AML-193 (cell line): Measurements from ENCODE around the gene EVI5L.

Experiments used
- DNase-seq, 2 experiments: peaks; one replicate each; lab custom pipeline; 2025; lab: John Stamatoyannopoulos, UW

Gene EVI5L

GRCh38 chr19:7898967-7899366 is 68.9 kb downstream of the EVI5L start:
- DNase-seq: no peak

DNA sequence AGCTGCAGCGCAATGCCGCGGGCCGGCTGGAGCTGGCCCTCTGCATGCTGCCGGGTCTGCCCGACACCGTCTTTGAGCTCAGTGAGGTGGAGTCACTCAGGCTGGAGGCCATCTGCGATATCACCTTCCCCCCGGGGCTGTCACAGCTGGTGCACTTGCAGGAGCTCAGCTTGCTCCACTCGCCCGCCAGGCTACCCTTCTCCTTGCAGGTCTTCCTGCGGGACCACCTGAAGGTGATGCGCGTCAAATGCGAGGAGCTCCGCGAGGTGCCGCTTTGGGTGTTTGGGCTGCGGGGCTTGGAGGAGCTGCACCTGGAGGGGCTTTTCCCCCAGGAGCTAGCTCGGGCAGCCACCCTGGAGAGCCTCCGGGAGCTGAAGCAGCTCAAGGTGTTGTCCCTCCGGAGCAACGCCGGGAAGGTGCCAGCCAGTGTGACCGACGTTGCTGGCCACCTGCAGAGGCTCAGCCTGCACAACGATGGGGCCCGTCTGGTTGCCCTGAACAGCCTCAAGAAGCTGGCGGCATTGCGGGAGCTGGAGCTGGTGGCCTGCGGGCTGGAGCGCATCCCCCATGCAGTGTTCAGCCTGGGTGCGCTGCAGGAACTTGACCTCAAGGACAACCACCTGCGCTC is 69.8 kb downstream of the EVI5L start:
- no peak for DNase-seq

DNA sequence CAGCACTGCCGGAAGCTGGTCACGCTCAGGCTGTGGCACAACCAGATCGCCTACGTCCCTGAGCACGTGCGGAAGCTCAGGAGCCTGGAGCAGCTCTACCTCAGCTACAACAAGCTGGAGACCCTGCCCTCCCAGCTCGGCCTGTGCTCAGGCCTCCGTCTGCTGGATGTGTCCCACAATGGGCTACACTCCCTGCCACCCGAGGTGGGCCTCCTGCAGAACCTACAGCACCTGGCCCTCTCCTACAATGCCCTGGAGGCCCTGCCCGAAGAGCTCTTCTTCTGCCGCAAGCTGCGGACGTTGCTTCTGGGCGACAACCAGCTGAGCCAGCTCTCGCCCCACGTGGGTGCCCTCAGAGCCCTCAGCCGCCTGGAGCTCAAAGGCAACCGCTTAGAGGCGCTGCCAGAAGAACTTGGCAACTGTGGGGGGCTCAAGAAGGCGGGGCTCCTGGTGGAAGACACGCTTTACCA is 70.4 kb downstream of the EVI5L start:
- DNase-seq: no peak

- DNase-seq: no peak
Measured at GRCh38 chr19:7900931-7901330, 70.9 kb downstream of the EVI5L start.

GRCh38 chr19:7901337-7901736 is 71.3 kb downstream of the EVI5L start:
- no peak for DNase-seq

DNA sequence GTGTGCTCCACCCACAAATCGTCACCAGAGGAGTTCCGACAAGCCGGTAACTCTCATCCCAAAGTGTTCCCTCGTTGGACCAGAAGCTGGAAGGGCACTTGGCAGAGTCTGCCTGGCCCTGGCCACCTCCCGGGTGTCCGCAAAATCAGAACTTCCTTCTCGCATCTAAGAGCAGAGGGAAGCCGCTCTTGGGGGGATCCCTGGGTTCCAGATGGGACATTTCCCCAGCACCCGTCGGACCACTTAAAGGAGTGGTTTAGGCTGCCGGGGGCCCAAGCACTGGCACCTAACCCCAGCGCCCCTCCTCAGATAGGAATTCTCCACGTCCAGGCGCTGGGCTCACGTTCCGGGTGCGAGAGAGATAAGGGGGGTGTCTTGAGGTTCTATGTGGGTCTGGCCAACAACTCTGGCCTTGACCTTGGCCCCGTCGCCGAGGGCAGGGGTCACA is 72.8 kb downstream of the EVI5L start:
- DNase-seq: no peak

GRCh38 chr19:7903244-7904073 is 73.4 kb downstream of the EVI5L start, which contains the start of gene MAP2K7:
TSS of gene MAP2K7 (plus strand) at chr19:7903877. CDS start at chr19:7903945, 68 bp downstream.
- DNase-seq: peak; percentile 97

DNA sequence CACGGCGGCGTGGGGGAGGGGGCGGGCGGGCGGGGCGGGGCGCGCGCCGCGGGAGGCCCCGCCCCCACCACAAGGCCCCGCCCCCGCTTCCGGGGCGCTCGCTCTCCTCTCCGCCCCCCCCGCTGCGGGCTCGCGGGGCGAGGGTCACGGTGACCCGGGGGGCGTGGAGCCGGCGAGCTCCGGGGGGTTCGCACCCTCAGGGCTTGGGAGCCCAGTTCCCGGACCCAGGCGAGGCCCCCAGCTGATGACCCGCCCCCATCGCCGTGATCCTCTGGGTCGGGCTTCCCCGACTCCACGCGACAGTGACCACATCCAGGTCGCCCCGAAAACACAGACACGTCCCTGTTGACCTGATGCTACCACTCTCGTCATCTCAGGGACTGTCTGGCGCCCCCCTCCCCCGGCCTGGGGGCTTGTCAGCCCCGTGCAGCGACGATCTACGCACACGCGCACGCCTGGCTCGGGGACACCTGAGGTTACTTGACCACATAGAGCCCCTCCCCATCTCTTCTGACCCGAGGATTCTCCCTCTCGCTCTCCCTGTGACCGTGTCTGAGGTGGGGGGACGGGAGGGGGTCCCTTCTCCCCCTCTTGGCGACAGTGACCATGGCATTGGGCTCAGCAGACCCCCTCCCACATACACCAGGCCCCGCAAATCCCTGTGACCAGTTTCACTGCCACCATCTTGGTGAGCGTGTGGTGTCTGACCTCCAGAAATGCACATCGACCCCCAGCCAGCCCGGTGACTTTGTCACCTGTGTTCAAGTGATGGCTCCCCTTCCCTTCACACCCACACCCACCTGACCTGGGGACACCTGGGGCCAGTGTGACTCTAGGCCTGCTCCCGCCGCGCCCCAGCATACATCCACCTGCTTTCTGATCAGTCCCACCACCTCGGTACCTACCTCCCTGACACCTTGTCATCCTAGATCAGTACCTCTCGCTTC is 74.3 kb downstream of the EVI5L start:
- DNase-seq: no peak

DNA sequence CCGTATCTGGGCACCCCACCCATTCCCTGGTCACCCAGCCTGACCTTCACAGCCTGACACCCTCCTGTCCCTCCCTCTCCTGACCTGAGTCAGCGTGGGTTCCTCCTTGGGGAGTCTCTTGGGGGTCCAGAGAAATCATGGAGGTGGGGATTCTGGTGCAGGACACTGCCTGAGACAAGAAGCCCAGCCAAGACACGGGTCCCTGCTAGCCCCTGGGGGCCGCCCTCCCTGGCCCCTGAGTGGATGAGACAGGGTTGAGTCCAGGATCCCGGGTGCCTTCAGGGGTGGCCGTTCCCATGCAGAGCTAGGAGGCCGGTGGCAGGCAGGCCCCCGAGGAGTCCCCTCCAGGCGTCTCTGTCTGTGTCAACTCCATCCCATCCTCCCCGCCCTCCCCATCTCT is 75.2 kb downstream of the EVI5L start:
- no peak for DNase-seq

DNA sequence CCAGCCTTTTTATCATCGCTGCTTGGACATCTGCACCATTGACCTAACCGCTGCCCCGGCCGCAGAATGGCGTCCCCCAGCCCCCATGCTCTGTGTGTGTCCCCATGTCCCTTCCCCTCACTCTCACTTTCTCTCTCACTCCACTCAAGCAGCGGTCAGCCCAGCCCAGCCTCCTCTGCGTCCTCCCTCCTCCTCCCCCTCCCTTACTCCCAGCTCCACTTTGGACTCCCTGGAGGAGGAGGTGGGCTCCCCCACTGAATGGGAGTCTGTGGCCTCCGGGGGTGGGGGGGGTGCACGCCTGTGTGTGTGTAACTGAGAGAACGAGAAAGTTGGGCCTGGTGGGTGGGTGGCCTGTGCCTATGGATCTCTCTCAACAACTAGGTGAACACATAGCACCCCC is 75.8 kb downstream of the EVI5L start:
- DNase-seq: no peak

GRCh38 chr19:7907122-7907521 is 77.1 kb downstream of the EVI5L start:
- no peak for DNase-seq

DNA sequence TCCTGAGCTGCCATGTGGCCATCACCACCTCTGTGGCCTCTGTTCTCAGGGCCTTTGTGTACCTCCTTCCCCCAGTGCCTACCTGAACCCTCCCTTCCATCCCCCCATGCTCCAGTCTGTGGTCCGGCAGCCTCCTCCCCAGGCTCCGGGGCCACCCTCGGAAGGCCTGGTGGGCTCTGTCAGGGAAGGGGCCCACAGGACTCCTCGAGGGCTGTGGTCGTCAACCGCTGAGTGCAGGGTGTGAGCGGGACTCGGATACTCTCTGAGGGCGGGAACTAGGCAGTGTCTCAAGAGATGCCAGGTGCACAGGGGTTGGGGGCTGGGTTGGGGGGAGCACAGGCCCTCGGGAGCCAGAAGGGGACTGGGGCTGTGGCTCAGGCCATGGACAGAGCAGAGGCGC is 77.5 kb downstream of the EVI5L start:
- no peak for DNase-seq

GRCh38 chr19:7908078-7908699 is 78.2 kb downstream of the EVI5L start:
- no peak for DNase-seq

- DNase-seq: no peak
Measured at GRCh38 chr19:7908742-7909461, 78.9 kb downstream of the EVI5L start.

DNA sequence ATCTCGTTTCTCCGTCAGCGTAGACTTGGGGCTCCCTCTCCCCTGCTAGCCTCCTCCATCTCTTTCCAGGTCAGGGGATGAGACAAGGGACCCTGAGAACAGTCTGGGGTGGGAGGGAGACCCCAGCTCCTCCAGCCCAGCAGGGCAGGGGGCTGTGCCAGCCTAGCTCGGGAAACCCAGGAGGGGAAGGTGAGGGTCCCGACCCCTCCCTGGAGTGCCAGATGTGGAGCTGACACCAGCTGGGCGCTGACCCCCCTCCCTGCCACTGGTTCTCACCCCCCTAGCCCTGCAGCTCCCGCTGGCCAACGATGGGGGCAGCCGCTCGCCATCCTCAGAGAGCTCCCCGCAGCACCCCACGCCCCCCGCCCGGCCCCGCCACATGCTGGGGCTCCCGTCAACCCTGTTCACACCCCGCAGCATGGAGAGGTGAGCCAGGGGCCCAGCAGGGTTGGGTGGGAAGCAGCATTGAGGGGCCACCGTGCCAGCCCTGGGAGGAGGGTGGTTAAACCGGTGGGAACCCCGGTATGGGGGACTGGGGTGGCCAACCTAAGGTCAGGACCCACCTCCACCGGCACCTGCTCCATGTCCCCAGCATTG is 79.6 kb downstream of the EVI5L start:
- DNase-seq: no peak

GRCh38 chr19:7910321-7911161 is 80.5 kb downstream of the EVI5L start:
- no peak for DNase-seq

- DNase-seq: no peak
Measured at GRCh38 chr19:7911508-7912143, 81.6 kb downstream of the EVI5L start.

GRCh38 chr19:7912144-7912696 is 82.2 kb downstream of the EVI5L start:
- DNase-seq: no peak
